A549 (cell line): ENCODE measurements around the gene SDC4. TPM values are rescaled to one million over a fixed set of nuclear protein-coding genes. Genes with fewer than 3 reads are reported as not detected.

Source experiments
- ATAC-seq, 2 experiments: fragments of 200-7000 bp in 1 of 2; fragments of >200 bp in 1 of 2; cut with Nextera tagmentation in 1 of 2; cut with Tn5 transposase in 1 of 2; 3 replicates each; pipeline versions ENCODE4 v1.8.0 to v1.9.1; 2018 to 2020; ENCODE audit warnings: mild to moderate bottlenecking in 1 of 2, moderate library complexity in 1 of 2
- CTCF ChIA-PET: fragments of 300-600 bp; sonication (Branson Sonifier 250); formaldehyde crosslinking; extraction: SDS; loops from one replicate; lab custom pipeline; 2021; ENCODE audit warnings: antibody characterized with exemption, inconsistent platforms; lab: Yijun Ruan, JAX
- POLR2A ChIA-PET: fragments of 350-600 bp; formaldehyde crosslinking; extraction: SDS; loops from one replicate; lab custom pipeline; 2021; ENCODE audit warnings: antibody characterized with exemption, inconsistent platforms; lab: Yijun Ruan, JAX
- DNase-seq, 2 experiments: peaks; one replicate each; pipeline versions ENCODE4 v3.0.0 to v3.0.0-alpha.2; 2011 to 2016; ENCODE audit warnings: low read depth in 1 of 2, low spot score in 1 of 2
- FAIRE-seq: peaks from 2 replicates; lab custom pipeline; 2011; peaks lifted over from hg19 to GRCh38; lab: Jason Lieb, UNC
- H3K27ac ChIP-seq, 2 experiments: fragments of >200 bp; sonication (Bioruptor Twin); formaldehyde crosslinking; 3 replicates each; pipeline ENCODE4 v1.5.1; 2016 to 2017
- H3K4me1 ChIP-seq: fragments of >200 bp; sonication (Bioruptor Twin); formaldehyde crosslinking; 3 replicates; pipeline ENCODE4 v1.6.1; 2016
- H3K4me2 ChIP-seq: fragments of >200 bp; sonication (Bioruptor Twin); formaldehyde crosslinking; 3 replicates; pipeline ENCODE4 v1.6.1; 2016
- H3K4me3 ChIP-seq: fragments of >200 bp; sonication (Bioruptor Twin); formaldehyde crosslinking; 3 replicates; pipeline ENCODE4 v1.5.1; 2016
- H3K9me3 ChIP-seq: fragments of >200 bp; sonication (Bioruptor Twin); formaldehyde crosslinking; 3 replicates; pipeline ENCODE4 v1.6.1; 2016
- BHLHE40 ChIP-seq: IDR thresholded peaks from 2 replicates; pipeline ENCODE4 v1.6.1; 2012; ENCODE audit warnings: low read depth, low read length, inconsistent platforms
- CHD4 ChIP-seq: fragments of 200-600 bp; sonication (generic); IDR thresholded peaks from 2 replicates; pipeline ENCODE4 v1.6.1; 2016; ENCODE audit warnings: antibody characterized with exemption, mild to moderate bottlenecking, borderline replicate concordance
- EHF ChIP-seq: fragments of 250-450 bp; sonication (Bioruptor Pico); IDR thresholded peaks from 2 replicates; pipeline ENCODE4 v1.5.0; 2020; ENCODE audit warnings: mild to moderate bottlenecking
- FOSL2 ChIP-seq, 2 experiments: fragments of 450-650 bp in 1 of 2; fragments of >200 bp in 1 of 2; sonication (Bioruptor Twin) in 1 of 2; formaldehyde crosslinking; IDR thresholded peaks; 2 replicates each; pipeline versions ENCODE4 v1.5.0 to v1.6.1; 2016 to 2020; ENCODE audit warnings: mild to moderate bottlenecking in 1 of 2, moderate library complexity in 1 of 2
- GATA3 ChIP-seq: IDR thresholded peaks from 2 replicates; pipeline ENCODE4 v1.6.1; 2012; ENCODE audit warnings: borderline replicate concordance
- HDAC2 ChIP-seq: fragments of 200-600 bp; sonication (generic); IDR thresholded peaks from 2 replicates; pipeline ENCODE4 v1.6.1; 2016
- HOXB13 ChIP-seq: fragments of 250-450 bp; sonication (Bioruptor Pico); IDR thresholded peaks from 2 replicates; pipeline ENCODE4 v1.5.0; 2020; ENCODE audit warnings: low read depth, mild to moderate bottlenecking, moderate library complexity
- HOXB5 ChIP-seq: fragments of 250-450 bp; sonication (Bioruptor Pico); IDR thresholded peaks from 2 replicates; pipeline ENCODE4 v1.5.0; 2020; ENCODE audit warnings: mild to moderate bottlenecking, moderate library complexity
- KDM1A ChIP-seq: fragments of 200-600 bp; sonication (generic); IDR thresholded peaks from 2 replicates; pipeline ENCODE4 v1.6.1; 2016; ENCODE audit warnings: low read depth, mild to moderate bottlenecking
- MAFK ChIP-seq: fragments of 450-650 bp; IDR thresholded peaks from 2 replicates; pipeline ENCODE4 v1.6.1; 2014; ENCODE audit not compliant: partially characterized antibody
- MAX ChIP-seq: IDR thresholded peaks from 2 replicates; pipeline ENCODE4 v1.6.1; 2012
- MYC ChIP-seq: IDR thresholded peaks from 2 replicates; pipeline ENCODE4 v1.6.1; 2012; ENCODE audit warnings: mild to moderate bottlenecking, inconsistent platforms, low read length, improper control_type of control experiment, borderline replicate concordance
- NR3C1 ChIP-seq: fragments of >200 bp; sonication (Bioruptor Twin); formaldehyde crosslinking; IDR thresholded peaks from 3 replicates; pipeline ENCODE4 v1.6.1; 2017
- PBX3 ChIP-seq: IDR thresholded peaks from 2 replicates; pipeline ENCODE4 v1.6.1; 2012
- PHF8 ChIP-seq: fragments of 200-600 bp; sonication (generic); IDR thresholded peaks from 2 replicates; pipeline ENCODE4 v1.6.1; 2016; ENCODE audit warnings: low read depth, mild to moderate bottlenecking, antibody characterized with exemption, moderate library complexity, borderline replicate concordance
- REST ChIP-seq: fragments of 200-600 bp; sonication (generic); IDR thresholded peaks from 2 replicates; pipeline ENCODE4 v1.6.1; 2016; ENCODE audit warnings: antibody characterized with exemption, mild to moderate bottlenecking, moderate library complexity
- RFX5 ChIP-seq: fragments of 450-650 bp; IDR thresholded peaks from 2 replicates; pipeline ENCODE4 v1.7.1; 2014; ENCODE audit warnings: antibody characterized with exemption, mild to moderate bottlenecking, moderate library complexity
- SMC3 ChIP-seq: fragments of >200 bp; sonication (Bioruptor Twin); formaldehyde crosslinking; IDR thresholded peaks from 3 replicates; pipeline ENCODE4 v1.6.1; 2018; ENCODE audit warnings: inconsistent platforms
- TFCP2L1 ChIP-seq: fragments of 250-450 bp; sonication (Bioruptor Pico); IDR thresholded peaks from 2 replicates; pipeline ENCODE4 v1.5.0; 2021; ENCODE audit warnings: mild to moderate bottlenecking
- ZNF302 ChIP-seq: fragments of 250-450 bp; sonication (Bioruptor Pico); IDR thresholded peaks from 2 replicates; pipeline ENCODE4 v1.9.0; 2021; ENCODE audit warnings: inconsistent platforms, mild to moderate bottlenecking, moderate library complexity
- ZSCAN20 ChIP-seq: fragments of 250-450 bp; sonication (Bioruptor Pico); IDR thresholded peaks from 2 replicates; pipeline ENCODE4 v1.8.0; 2022; ENCODE audit warnings: mild to moderate bottlenecking, moderate library complexity
- WGBS: methylation state at CpG from one replicate; pipeline ENCODE4 v1.1.6; 2017; ENCODE audit errors: missing lambda C conversion rate; 5-methylcytosine and 5-hydroxymethylcytosine counted together
- polyA plus RNA-seq, 4 experiments: library from polyadenylated mRNA; depleted of rRNA in 3 of 4; stranded (reverse); fragments of >200 nt; fragmentation: RNase III in 1 of 4; extraction: RNeasy Plus Mini Kit Qiagen cat#74134 plus additional on column Dnase treatment in 1 of 4; gene quantifications; 2 replicates in 3 of 4; 3 replicates in 1 of 4; pipeline ENCODE4 v1.2.3, GENCODE V29; 2011 to 2017

The SDC4 gene
- polyA plus RNA-seq, 2 of the 4 experiments (the other 2 are of a cell fraction): 27.4 to 35.6 TPM

- H3K4me3 ChIP-seq: no peak overlapping the region
- no peak for DNase-seq
- H3K4me2 ChIP-seq: peak overlapping the region; percentile 98
- no peaks in the 10 kb centered on the region for H3K9me3 ChIP-seq
- ChIA-PET POLR2A (interaction anchor here (1.4 kb wide), 1 partner anchor 75 kb away, joined by 3 read pairs; the partner anchor contains the start of gene PIGT), CTCF (interaction anchor here (1.3 to 9.3 kb wide), 6 partner anchors 18 to 96 kb away, joined by 5 to 82 read pairs (median 9); partner anchors contain the start of gene SYS1)
- peaks cover 100% of the 10 kb centered on the region for H3K4me1 ChIP-seq
- ATAC-seq: no peak
- peak overlapping the region; percentile 82 to 96; a peak in 5 of 6 replicates for H3K27ac ChIP-seq
- 40% methylated on average over 1 of the region's 1 CpG for WGBS
- FAIRE-seq: no peak
- TF ChIP-seq HOXB5 (CRISPR knock-in tag) (no peak), TFCP2L1 (CRISPR knock-in tag) (no peak), MAX (no peak), PBX3 (no peak), CHD4 (no peak), HOXB13 (CRISPR knock-in tag) (no peak), BHLHE40 (no peak), FOSL2 (IDR thresholded peaks at IDR 0.05) (no peak), FOSL2 (CRISPR knock-in tag; IDR thresholded peaks at IDR 0.05) (no peak), MAFK (no peak), PHF8 (no peak), GATA3 (no peak), ZNF302 (CRISPR knock-in tag) (no peak), MYC (no peak), ZSCAN20 (CRISPR knock-in tag) (no peak), SMC3 (no peak)
These were observed 7.3 kb downstream of the SDC4 start for GRCh38 chr20:45340951-45341350.

GRCh38 chr20:45340236-45340847 is 7.9 kb downstream of the SDC4 start:
- CTCF ChIA-PET: interaction anchor here (0.6 to 9.3 kb wide), 7 partner anchors 17 to 244 kb away, joined by 3 to 72 read pairs (median 7); partner anchors contain the start of gene SYS1
- POLR2A ChIA-PET: no interaction called here

GRCh38 chr20:45339799-45340198 is 8.4 kb downstream of the SDC4 start:
- POLR2A ChIA-PET: no interaction called here

More at GRCh38 chr20:45340236-45340847, 7.9 kb downstream of the SDC4 start:
- Histone ChIP-seq H3K4me1 (peaks cover 100% of the 10 kb centered on the region), H3K4me2 (peak overlapping the region; percentile 98; the same call in 2 of the 3 replicates), H3K4me3 (no peak overlapping the region), H3K9me3 (no peaks in the 10 kb centered on the region), H3K27ac (peak overlapping the region in 1 of 2 experiments; percentile 96; a peak in 3 of 6 replicates)
- WGBS: 83% methylated on average over 5 of the region's 5 CpGs
- DNase-seq: no peak
- no peak for ATAC-seq
- no peak for FAIRE-seq
- no peak for TF ChIP-seq FOSL2 (IDR thresholded peaks at IDR 0.05)
- TF ChIP-seq FOSL2 (CRISPR knock-in tag; IDR thresholded peaks at IDR 0.05): peak; percentile 22; the same call in 1 of the 2 replicates
- TF ChIP-seq HOXB13 (CRISPR knock-in tag): no peak
- 0 out of 2 replicates have a peak, but pooled peaks have one; percentile 31 for TF ChIP-seq HDAC2
- peak; percentile 83; the same call in 1 of the 2 replicates for TF ChIP-seq KDM1A

More at GRCh38 chr20:45339799-45340198, 8.4 kb downstream of the SDC4 start:
- Histone ChIP-seq H3K4me2 (no peak overlapping the region; the same call in 2 of the 3 replicates), H3K4me3 (no peak overlapping the region), H3K27ac (peak overlapping the region; percentile 84 to 96; a peak in 4 of 6 replicates), H3K4me1 (peaks cover 98% of the 10 kb centered on the region)
- no peak for DNase-seq
- no peak for ATAC-seq
- CTCF ChIA-PET: interaction anchor here (0.6 to 9.3 kb wide), 6 partner anchors 16 to 244 kb away, joined by 3 to 72 read pairs (median 6); partner anchors contain the start of gene SYS1
- no peak for FAIRE-seq
- TF ChIP-seq NR3C1: no peak
- TF ChIP-seq REST: no peak
- TF ChIP-seq HOXB5 (CRISPR knock-in tag): no peak
- no peak for TF ChIP-seq EHF (CRISPR knock-in tag)
- TF ChIP-seq RFX5: no peak
- TF ChIP-seq SMC3: no peak
- TF ChIP-seq, all 56 proteins: peak for 0
- WGBS: 97% methylated on average over 2 of the region's 2 CpGs
- H3K9me3 ChIP-seq: no peaks in the 10 kb centered on the region
